Suppressor macrophage treated with lipopolysaccharide for 4 hours (primary cell): ENCODE results near the gene MAP3K14.
A peak's percentile ranks its signal among the peaks of the same experiment; 100 is the strongest.

Experiments
- DNase-seq: peaks from one replicate; pipeline ENCODE4 v3.0.0-alpha.2; 2020

MAP3K14 gene

GRCh38 chr17:45231481-45232116, 85.2 kb downstream of the MAP3K14 start:
- no peak for DNase-seq

DNA sequence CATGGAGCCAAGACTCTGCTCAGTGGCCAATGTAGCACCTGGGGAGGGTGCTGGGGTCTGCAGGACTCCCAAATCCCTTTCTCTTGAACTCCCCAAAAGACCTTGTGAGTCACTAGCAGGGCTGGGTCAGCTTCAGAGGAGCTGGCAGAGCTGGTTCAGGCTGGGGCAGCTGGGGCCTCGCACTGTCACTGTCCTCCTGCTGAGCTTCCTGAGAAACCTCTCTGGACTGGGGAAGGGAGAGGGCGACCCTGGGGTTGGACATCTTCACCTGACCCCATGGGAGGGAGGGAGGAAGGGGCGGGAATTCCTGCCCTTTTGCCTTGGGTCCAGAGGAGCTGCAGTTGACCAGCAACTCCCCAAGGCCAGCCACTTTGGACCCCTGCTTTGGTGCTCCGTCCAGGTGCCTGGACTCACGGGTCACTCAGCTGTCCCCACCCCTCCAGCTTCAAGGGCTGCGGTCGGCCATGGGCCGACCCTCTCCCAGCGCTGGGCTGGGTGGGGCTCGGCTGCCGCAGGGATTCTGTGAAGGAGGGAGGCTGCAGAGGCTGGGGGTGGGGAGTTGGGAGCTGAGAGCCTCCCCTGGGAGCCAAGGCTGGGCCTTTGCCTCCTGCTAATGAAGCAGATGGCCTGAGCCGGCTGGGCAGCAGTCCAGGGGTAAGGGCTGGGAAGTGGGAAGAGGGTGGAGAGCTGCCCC, 85.9 kb downstream of the MAP3K14 start:
- no peak for DNase-seq

DNA sequence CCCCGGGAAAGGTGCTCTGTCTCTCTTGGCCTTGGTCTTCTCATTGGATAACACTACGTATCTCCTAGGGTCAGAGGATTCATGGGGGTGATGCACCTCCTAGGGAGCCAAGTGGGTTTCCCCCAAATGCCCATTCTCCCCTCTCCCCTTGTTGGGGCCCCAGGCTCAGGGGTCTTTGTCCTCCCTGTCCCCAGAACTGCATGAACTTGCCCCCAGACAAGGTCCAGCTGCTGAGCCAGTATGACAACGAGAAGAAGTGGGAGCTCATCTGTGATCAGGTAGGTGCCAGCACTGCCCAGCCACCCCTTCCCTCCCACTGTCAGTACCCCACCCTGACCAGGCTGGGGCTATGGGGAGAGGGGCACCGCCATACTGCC, 86.4 kb downstream of the MAP3K14 start:
- no peak for DNase-seq

- peak; percentile 82 for DNase-seq
Measured at GRCh38 chr17:45229681-45230409, 87.0 kb downstream of the MAP3K14 start.

DNA sequence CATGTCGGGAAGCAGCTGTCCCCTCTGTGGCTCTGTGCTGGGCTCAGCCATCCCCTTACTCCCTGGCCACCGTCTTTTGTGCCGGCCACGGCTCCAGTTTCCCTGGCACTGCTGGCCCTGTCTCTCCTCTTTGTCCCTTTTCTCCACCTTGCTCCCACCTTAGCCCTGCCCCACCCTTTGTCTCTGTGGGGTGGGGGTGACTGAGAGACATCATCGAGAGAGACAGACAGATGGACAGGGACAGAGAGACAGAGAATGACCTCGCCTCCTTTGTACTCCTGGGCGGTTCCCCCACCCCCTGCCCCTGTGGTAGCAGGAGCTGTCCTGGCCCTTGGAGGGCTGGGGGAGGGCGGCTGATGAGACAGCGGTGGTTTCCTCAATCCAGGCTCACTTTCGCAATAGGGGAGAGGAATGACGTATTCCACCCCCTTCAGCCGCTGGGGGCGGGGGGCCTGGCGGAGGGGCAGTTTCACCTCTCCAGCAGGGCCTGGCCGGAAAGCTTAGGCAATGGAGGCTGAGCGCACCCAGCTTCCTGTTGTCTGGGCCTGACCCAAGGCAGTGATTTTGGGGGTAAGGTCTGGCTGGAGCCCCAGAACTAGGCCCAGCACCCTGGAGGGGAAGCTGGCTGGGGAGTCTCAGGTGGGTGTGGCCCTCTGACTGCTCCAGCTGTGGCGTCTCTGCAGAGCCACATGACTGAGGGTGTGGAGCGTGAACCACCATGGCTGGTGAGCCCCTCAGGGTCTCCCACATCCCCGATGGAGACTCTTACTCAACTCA, 87.9 kb downstream of the MAP3K14 start:
- peak; percentile 98 for DNase-seq

DNA sequence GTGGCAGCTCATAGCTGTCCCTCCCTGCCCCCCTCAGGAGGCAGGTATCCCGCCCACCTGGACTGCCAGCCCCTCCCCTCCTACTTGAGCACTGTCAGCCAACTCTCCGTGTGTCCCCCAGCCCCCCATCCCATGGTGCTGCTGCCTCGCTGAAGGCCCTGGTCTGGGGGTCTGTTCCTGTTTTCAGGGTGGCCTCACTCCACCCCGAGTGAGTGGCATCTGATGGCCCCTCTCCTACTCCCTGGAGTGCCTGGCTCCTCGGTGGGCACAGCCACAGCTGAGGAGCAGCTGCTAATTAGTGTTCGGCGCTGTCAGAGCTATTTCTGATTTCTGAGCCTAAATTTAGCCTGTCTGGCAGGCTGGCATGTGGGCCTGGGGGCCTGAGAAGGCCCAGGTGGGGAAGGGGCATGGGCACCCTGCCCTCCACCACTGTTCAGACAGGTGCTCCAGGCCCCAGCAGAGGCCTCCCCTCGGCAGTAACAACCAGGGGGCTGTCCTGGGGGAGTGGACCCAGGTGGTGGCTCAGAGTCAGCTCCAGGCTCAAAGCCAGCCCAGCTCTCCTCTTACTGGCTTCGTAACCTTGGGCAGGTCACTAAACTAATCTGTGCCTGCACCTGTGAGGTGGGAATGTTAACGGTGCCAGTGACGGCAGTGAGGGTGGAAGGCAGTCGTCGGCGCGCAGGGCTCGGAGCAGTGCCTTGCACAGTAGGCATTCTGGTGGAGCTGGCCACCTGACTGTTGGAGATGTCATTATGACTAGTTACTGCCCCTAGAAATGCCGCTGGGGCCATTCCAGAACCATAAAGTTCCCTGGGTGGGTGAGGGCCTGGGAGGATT, 88.7 kb downstream of the MAP3K14 start:
- no peak for DNase-seq

- peak; percentile 76 for DNase-seq
Measured at GRCh38 chr17:45227101-45227925, 89.5 kb downstream of the MAP3K14 start.

DNA sequence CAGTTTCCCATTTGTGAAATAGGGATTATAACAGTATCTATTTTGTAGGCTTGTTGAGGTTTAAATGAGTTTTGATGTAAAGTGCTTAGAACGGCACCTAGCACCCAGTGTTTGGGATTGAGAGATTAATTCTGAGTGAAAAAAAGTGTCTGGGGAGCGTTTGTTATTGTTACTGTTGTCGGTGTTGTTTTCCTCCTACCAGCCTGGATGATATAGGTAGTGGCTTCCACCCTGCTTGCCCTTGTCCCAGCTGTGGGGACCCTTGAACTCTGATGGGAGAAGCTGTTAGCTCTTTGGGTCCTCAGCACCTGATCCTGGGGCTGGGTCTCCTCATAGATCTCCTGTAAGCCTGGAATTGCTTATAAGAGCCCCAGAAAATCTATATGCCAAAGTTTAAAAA, 90.2 kb downstream of the MAP3K14 start:
- DNase-seq: no peak

DNA sequence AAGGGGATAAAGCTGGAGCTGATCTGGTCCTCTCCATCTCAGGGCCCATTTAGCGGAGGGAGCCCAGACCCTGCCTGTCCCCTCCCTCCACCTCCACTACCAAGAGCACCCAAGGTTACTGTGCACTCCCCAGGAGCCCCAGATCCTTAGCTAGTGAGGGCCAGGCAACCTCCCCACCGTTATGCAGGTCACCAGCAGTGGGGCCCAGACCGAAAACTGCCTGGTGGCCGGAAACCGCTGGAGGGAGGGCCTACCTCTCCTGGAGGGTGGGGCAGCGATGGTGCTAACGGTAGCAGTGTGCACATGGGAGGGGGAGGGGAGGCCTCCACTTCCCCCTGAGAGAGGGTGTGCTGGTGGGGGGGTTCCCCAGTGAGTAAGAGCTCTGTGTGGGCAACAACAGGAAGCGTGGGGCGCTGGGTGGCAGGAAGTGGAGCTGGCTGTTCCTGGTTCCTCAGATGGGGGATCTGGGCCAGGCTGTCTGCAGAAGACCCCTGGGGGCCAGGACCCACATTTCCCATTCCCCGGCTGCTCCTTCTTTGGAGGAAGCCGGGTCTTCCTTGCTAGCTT, 90.8 kb downstream of the MAP3K14 start:
- DNase-seq: peak; percentile 93

GRCh38 chr17:45225051-45225700, 91.6 kb downstream of the MAP3K14 start:
- no peak for DNase-seq

DNA sequence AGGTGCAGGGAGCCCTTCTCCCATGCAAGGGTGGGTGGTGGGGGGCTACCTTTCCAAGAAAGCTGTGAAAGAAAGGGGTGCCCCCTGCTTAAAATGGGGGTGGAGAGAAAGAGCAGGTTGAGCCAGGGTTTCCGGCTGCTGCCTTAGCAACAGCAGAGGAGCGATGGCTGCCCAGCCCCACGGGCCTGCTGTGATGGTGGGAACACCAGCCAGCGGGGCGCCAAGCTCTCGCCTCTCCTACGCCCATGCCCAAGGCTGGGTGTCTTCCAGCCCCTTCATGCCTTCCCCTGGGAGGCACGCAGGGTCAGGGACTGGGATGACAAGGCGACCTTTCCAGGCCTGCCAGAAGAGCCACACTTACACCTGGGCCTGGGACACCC, 92.2 kb downstream of the MAP3K14 start:
- DNase-seq: no peak

DNA sequence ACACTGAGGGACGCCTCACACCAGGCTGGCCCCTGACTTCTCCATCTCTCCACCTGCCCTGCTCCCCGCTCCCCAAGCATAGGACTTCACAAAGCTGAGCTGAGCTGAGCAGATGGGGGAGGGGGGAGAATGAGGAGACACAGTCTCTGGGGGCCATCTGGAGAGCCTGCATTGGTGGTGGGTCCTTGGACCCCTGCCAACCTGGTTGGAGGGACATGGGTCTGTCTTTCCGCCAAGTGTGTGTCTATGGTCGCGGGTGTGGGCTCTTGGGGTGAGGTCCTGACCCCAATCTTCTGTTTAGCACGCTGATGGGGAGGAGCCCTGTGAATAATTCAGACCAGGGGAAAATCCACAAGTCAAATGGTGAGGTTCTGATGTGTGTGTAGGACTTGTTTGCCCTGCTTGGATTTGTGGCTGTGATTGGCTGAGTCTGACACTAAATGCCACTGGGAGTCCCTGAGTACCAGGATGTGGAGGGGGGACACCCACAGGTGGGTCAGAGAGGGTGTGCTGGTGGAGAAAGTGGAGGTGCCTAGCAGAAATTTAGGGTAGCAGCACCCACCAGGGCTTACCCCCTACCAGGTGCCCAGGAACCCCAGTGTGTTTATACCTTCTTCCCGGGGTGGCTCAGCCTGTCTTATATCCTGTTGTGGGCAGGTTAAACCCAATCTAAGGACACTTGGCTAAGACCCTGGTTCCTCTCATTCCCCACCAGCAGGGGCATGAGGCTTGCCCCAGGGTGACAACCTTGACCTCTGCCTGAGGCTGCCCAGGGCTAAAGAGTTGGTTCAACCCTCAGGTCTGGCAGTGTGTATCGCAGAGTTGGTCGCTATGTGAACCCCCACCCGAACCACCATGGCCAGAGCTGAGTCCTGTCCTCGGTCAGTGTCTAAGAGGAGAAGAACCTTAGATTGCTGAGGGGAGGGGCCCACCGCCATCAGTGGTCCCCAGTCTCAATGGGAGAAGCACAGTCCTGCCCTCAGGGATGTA, 93.0 kb downstream of the MAP3K14 start:
- no peak for DNase-seq

DNA sequence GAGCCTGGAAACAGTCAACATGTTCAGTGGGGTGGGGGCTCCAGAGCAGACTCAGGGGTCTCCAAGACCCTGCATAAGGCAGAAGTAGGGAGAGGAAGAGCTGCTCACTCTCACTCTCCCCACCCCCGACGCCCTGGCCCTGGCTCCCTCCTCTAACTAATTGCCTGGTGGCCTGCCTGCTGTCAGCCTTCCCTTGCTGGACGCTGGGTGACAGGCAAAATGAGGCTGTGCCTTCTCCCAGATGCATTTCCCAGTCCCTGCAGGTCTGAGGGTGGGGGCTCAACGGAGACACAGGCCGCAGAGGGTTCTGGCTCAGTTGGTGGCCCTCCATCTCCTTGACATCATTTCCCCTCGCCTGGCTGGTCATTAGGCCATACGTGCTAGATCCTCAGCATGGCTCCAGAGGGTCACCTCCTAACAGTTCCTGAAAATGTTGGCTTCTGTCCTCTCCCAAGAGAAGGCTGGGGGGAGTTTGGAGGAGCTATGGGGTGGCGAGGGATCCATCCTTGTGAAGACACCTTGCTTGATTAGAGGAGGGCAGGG, 93.8 kb downstream of the MAP3K14 start:
- no peak for DNase-seq

DNA sequence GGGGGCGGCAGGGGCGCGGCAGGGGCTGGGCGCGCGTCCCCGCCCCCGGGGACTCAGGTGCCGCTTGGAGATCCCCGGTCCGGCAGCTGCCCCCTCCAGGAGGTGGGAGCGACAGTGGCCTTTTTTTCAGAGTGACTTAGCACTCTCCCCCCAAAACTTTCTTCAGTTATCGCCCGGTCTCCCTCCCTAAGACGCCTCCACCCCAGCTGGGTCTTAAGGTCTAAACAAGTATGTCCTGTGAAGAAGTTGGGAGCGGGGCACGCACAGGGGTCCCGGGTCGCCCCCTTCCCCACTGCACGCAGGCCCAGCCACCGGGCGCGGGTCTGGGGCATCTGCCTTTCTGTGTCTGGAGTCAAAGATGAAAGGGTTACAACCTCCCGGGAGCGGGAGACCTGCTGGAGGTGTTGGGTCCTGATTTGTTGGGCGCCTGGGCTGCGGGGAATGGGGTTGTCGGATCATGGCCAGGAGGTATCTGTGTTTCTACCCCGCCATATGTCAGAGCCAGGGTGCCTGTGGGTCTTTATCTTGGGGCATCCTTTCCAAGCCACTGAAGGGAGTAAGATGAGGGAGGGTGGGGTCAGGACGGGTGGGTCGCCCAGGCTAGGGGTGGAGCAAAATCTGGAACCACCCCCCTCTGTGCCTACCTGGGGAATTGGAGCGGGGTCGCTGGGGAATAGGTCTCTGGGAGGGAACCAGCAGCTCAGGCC, 94.4 kb downstream of the MAP3K14 start:
- no peak for DNase-seq

- no peak for DNase-seq
Measured at GRCh38 chr17:45222014-45222288, 94.9 kb downstream of the MAP3K14 start.

GRCh38 chr17:45221081-45222013, 95.5 kb downstream of the MAP3K14 start, which contains the start of gene FMNL1:
FMNL1 (plus strand) TSS chr17:45221885; CDS start chr17:45222125, 240 bp downstream.
- DNase-seq: peak; percentile 77

- DNase-seq: no peak
Measured at GRCh38 chr17:45220079-45220478, 96.7 kb downstream of the MAP3K14 start.
